Stomach smooth muscle (tissue), 2 donors: ENCODE results near the gene EN2.

Experiments used
- H3K27ac ChIP-seq: one replicate; pipeline ENCODE4 v1.7.0; 2013; ENCODE audit warnings: mild to moderate bottlenecking, low read length, inconsistent platforms
- H3K27me3 ChIP-seq, 2 donors: one replicate each; pipeline ENCODE4 v1.7.0; 2013; ENCODE audit warnings: low read length in 2 of 2; ENCODE audit not compliant: insufficient read depth in 2 of 2, control insufficient read depth in 1 of 2
- H3K36me3 ChIP-seq, 2 donors: one replicate each; pipeline ENCODE4 v1.7.0; 2013; ENCODE audit warnings: low read length in 2 of 2; ENCODE audit not compliant: control insufficient read depth in 2 of 2, insufficient read depth in 2 of 2
- H3K4me1 ChIP-seq: one replicate; pipeline ENCODE4 v1.7.0; 2013; ENCODE audit warnings: low read length; ENCODE audit not compliant: control insufficient read depth, insufficient read depth
- H3K4me3 ChIP-seq, 2 donors: one replicate each; pipeline ENCODE4 v1.7.0; 2013; ENCODE audit warnings: low read length in 2 of 2
- H3K9ac ChIP-seq, 2 donors: one replicate each; pipeline ENCODE4 v1.7.0; 2013; ENCODE audit warnings: low read length in 2 of 2, mild to moderate bottlenecking in 1 of 2
- H3K9me3 ChIP-seq, 2 donors: one replicate each; pipeline ENCODE4 v1.7.0; 2013; ENCODE audit warnings: low read length in 2 of 2; ENCODE audit not compliant: control insufficient read depth in 2 of 2
- donor health status: healthy.
- donor health status: Pancreatic carcinoma.

Gene EN2

GRCh38 chr7:155466814-155467733 is 9.1 kb downstream of the EN2 start:
- Histone ChIP-seq H3K36me3 (no peaks in the 10 kb centered on the region), H3K4me1 (peaks cover 25% of the 10 kb centered on the region), H3K4me3 (peak overlapping the region in 1 of 2 donors; percentile 16), H3K9me3 (no peaks in the 10 kb centered on the region), H3K27ac (no peak overlapping the region), H3K27me3 (peaks cover 91 to 96% of the 10 kb centered on the region in 2 donors), H3K9ac (no peak overlapping the region)

- Histone ChIP-seq H3K27ac (no peak overlapping the region), H3K27me3 (peaks cover 87 to 95% of the 10 kb centered on the region in 2 donors), H3K9ac (no peak overlapping the region), H3K9me3 (no peaks in the 10 kb centered on the region), H3K36me3 (no peaks in the 10 kb centered on the region), H3K4me3 (peak overlapping the region; percentile 16 to 47), H3K4me1 (peaks cover 25% of the 10 kb centered on the region)
Measured at GRCh38 chr7:155467846-155468784, 10.2 kb downstream of the EN2 start.

GRCh38 chr7:155468785-155469148 is 10.8 kb downstream of the EN2 start:
- no peak overlapping the region for H3K27ac ChIP-seq
- H3K4me1 ChIP-seq, result peaks cover 25% of the 10 kb centered on the region
- no peaks in the 10 kb centered on the region for H3K9me3 ChIP-seq
- H3K9ac ChIP-seq, result no peak overlapping the region
- H3K4me3 ChIP-seq, result no peak overlapping the region
- no peaks in the 10 kb centered on the region for H3K36me3 ChIP-seq
- peaks cover 87 to 95% of the 10 kb centered on the region in 2 donors for H3K27me3 ChIP-seq

GRCh38 chr7:155469311-155470185 is 11.6 kb downstream of the EN2 start:
- Histone ChIP-seq H3K9ac (no peak overlapping the region), H3K4me1 (peaks cover 25% of the 10 kb centered on the region), H3K9me3 (no peaks in the 10 kb centered on the region), H3K27ac (no peak overlapping the region), H3K4me3 (no peak overlapping the region), H3K36me3 (no peaks in the 10 kb centered on the region), H3K27me3 (peaks cover 89 to 95% of the 10 kb centered on the region in 2 donors)

- Histone ChIP-seq H3K4me3 (no peak overlapping the region), H3K9me3 (no peaks in the 10 kb centered on the region), H3K36me3 (no peaks in the 10 kb centered on the region), H3K27me3 (peaks cover 87 to 93% of the 10 kb centered on the region in 2 donors), H3K27ac (no peak overlapping the region), H3K9ac (no peak overlapping the region), H3K4me1 (peaks cover 25% of the 10 kb centered on the region)
Measured at GRCh38 chr7:155470186-155470487, 12.2 kb downstream of the EN2 start.

GRCh38 chr7:155470686-155471638 is 13.0 kb downstream of the EN2 start:
- H3K9me3 ChIP-seq, result peaks cover 0 to 4% of the 10 kb centered on the region in 2 donors
- no peaks in the 10 kb centered on the region for H3K36me3 ChIP-seq
- H3K4me1 ChIP-seq, result peaks cover 23% of the 10 kb centered on the region
- no peak overlapping the region for H3K27ac ChIP-seq
- no peak overlapping the region for H3K4me3 ChIP-seq
- peaks cover 85 to 91% of the 10 kb centered on the region in 2 donors for H3K27me3 ChIP-seq
- H3K9ac ChIP-seq, result no peak overlapping the region

GRCh38 chr7:155471718-155472117 is 13.8 kb downstream of the EN2 start:
- Histone ChIP-seq H3K9ac (no peak overlapping the region), H3K9me3 (peaks cover 0 to 4% of the 10 kb centered on the region in 2 donors), H3K27ac (no peak overlapping the region), H3K36me3 (no peaks in the 10 kb centered on the region), H3K4me3 (no peak overlapping the region), H3K4me1 (peaks cover 16% of the 10 kb centered on the region), H3K27me3 (peaks cover 82 to 89% of the 10 kb centered on the region in 2 donors)

DNA sequence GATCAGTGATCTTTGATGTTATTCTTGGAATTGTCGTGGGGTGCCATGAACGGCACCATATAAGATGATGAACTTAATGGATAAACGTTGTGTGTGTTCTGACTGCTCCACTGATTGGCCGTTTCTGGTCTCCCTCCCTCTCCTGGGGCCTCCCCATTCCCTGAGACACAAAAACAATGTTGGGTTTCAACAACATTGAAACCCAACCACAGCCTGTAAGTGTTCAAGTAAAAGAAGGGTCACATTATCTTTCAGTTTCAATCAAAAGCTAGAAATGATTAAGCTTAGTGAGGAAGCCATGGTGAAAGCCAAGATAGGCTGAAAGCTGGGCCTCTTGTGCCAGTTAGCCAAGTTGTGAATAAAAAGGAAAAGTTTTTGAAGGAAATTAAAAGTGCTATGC is 19.5 kb downstream of the EN2 start:
- H3K27me3 ChIP-seq, result peaks cover 48 to 58% of the 10 kb centered on the region in 2 donors
- H3K4me3 ChIP-seq, result no peak overlapping the region
- H3K36me3 ChIP-seq, result no peaks in the 10 kb centered on the region
- H3K9ac ChIP-seq, result no peak overlapping the region
- H3K27ac ChIP-seq, result no peak overlapping the region
- H3K4me1 ChIP-seq, result no peaks in the 10 kb centered on the region
- H3K9me3 ChIP-seq, result peaks cover 0 to 11% of the 10 kb centered on the region in 2 donors

DNA sequence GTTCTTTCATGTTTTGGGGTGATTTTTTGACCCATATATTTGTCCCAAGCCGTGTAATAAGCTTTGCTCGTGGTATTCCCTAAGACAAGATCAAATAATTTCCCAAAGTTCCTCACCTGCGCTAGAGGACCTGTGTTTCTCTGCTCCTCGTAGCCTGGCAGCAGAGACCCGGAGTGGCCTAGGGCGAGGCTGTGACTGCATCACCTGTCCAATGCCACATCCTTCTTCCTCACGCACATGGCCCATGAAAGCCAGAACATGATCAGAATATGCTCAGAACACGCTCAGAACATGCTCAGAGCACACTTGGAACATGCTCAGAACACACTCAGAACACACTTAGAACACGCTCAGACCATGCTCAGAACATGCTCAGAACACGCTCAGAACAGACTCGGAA is 23.8 kb downstream of the EN2 start:
- H3K4me1 ChIP-seq, result no peaks in the 10 kb centered on the region
- no peaks in the 10 kb centered on the region for H3K36me3 ChIP-seq
- no peak overlapping the region for H3K4me3 ChIP-seq
- peaks cover 40 to 43% of the 10 kb centered on the region in 2 donors for H3K27me3 ChIP-seq
- no peak overlapping the region for H3K9ac ChIP-seq
- H3K27ac ChIP-seq, result no peak overlapping the region
- H3K9me3 ChIP-seq, result peaks cover 0 to 7% of the 10 kb centered on the region in 2 donors
